Measurements from ENCODE around the gene MKRN2OS. TPM values are rescaled to one million over a fixed set of nuclear protein-coding genes. Genes with fewer than 3 reads are reported as not detected.

MKRN2OS gene, protein sequence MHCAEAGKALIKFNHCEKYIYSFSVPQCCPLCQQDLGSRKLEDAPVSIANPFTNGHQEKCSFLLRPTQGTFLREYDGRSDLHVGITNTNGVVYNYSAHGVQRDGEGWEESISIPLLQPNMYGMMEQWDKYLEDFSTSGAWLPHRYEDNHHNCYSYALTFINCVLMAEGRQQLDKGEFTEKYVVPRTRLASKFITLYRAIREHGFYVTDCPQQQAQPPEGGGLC
- polyA plus RNA-seq (2013, experiment 1 of 2): not detected
- not detected for polyA plus RNA-seq (2013, experiment 2 of 2)

DNA sequence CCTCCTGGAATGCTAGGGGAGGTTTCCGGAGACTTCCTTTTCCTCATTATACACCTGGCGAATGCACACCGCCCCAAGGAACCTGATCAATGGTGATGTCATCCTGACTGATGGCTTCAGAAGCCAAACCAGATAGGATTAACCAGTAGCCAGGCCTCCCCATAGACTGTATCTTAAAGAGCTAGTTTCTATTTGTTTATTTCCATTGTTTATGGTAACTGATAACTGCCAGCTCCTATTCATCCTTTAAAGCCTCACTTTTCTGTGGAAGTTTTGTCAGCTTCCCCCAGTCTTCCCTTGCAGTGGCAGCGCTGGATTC lies at the start of gene MKRN2OS:
Gene MKRN2OS (minus strand): TSS at position 27 of the 319 bp plus-strand sequence. CDS start 35 bp downstream, outside the sequence.
- 0 out of 2 replicates have a peak within 1 kb of the TSS, but pooled peaks have one; percentile 20 for H3K4me3 ChIP-seq (ENCODE audit: low read length)
- H3K9me3 ChIP-seq (ENCODE audit: insufficient read depth, low read depth, low read length): no peaks in the 10 kb centered on the region
- no peak within 1 kb of the TSS for H3K27ac ChIP-seq (ENCODE audit: low read depth, low read length)
- H3K9ac ChIP-seq (ENCODE audit: low read depth, low read length): 0 out of 2 replicates have a peak within 1 kb of the TSS, but pooled peaks have one; percentile 26
- 83% methylated on average over 4 of the region's 4 CpGs for WGBS
- 0 out of 2 replicates have a peak, but pooled peaks cover 7% of the 10 kb centered on the region for H3K4me1 ChIP-seq (ENCODE audit: insufficient read depth, low read length)
- no peaks in the 10 kb centered on the region for H3K27me3 ChIP-seq (ENCODE audit: insufficient read depth, low read length)
- H3K36me3 ChIP-seq (ENCODE audit: insufficient read depth, low read length): no peaks in the 10 kb centered on the region

DNA sequence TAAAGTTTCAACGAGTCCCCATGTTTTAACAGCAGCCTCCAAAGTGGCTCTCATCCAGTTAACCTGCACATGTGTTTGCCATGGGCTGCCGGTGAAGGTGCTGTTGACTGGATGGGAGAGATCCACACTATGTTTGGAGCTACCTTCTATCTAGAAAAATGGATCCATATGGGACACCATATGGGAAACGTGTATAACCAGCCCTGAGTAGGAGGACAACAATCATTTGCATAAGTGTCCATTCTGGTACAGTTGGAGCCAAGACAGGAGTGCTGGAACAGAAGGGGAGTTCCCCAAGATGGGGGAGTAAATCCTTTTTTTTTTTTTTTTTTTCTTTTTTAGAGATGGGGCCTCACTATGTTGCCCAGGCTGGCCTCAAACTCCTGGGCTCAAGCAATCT lies 48.2 kb upstream of the MKRN2OS start:
- Histone ChIP-seq H3K9me3 (ENCODE audit: insufficient read depth, low read depth, low read length) (no peaks in the 10 kb centered on the region), H3K9ac (ENCODE audit: low read depth, low read length) (no peak overlapping the region), H3K4me3 (ENCODE audit: low read length) (no peak overlapping the region), H3K27me3 (ENCODE audit: insufficient read depth, low read length) (no peaks in the 10 kb centered on the region), H3K27ac (ENCODE audit: low read depth, low read length) (no peak overlapping the region), H3K36me3 (ENCODE audit: insufficient read depth, low read length) (peaks cover 85% of the 10 kb centered on the region), H3K4me1 (ENCODE audit: insufficient read depth, low read length) (no peaks in the 10 kb centered on the region)
- 96% methylated on average over 3 of the region's 3 CpGs for WGBS

DNA sequence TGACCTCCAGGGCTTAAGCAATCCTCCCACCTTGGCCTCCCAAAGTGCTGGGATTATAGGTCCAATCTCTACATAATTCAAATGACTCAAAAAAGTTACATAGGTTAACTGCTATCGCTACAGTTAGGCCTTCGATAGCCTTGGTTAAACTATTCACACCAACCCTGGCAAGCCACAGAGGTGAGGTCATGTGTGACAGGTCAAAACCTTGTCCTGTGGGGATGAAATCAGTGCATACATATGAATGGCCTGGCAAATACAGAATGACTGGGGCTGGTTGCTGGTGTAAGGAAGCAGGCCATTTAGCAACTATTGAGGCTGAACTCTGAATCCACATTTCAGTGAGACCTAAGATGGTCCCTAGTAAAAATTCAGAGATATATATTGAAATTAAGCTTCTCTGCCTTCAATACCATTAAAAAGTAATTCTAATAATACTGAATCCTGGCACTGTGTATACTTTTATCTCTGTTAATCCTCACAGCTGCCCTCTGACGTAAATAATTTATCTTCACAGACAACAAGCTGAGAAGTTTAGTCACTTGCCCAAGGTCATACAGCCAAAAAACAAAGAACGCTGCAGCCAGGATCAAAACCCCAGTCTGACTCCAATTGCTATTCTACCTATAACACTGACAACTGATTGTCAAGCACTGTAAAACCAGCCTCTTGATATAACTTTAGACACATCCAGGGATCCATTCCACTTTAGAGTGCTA lies 46.9 kb upstream of the MKRN2OS start:
- H3K27me3 ChIP-seq (ENCODE audit: insufficient read depth, low read length): no peaks in the 10 kb centered on the region
- no peaks in the 10 kb centered on the region for H3K4me1 ChIP-seq (ENCODE audit: insufficient read depth, low read length)
- no peak overlapping the region for H3K4me3 ChIP-seq (ENCODE audit: low read length)
- no peak overlapping the region for H3K9ac ChIP-seq (ENCODE audit: low read depth, low read length)
- WGBS: 96% methylated on average over 4 of the region's 4 CpGs
- H3K27ac ChIP-seq (ENCODE audit: low read depth, low read length): no peak overlapping the region
- no peaks in the 10 kb centered on the region for H3K9me3 ChIP-seq (ENCODE audit: insufficient read depth, low read depth, low read length)
- peaks cover 85% of the 10 kb centered on the region for H3K36me3 ChIP-seq (ENCODE audit: insufficient read depth, low read length)

DNA sequence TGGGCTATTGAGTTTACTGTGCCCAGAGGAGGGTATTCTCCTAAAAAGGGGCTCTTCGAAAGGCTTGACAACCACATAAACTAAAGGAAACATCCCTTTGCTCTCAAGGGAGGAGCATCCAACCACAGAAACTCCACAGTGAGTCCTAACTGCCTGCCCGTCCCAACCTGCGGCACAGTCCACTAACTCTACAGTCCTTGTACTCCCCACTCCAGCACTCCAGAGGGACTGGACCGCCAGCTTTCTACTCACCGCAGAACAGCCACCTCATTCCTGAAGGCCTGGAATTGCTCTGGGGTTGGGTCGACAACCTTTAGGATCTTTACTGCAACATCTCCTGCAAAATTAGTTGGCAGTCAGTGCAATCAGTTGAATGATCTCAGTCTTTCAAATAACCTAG lies 46.2 kb upstream of the MKRN2OS start:
- no peaks in the 10 kb centered on the region for H3K27me3 ChIP-seq (ENCODE audit: insufficient read depth, low read length)
- no peak overlapping the region for H3K4me3 ChIP-seq (ENCODE audit: low read length)
- H3K9ac ChIP-seq (ENCODE audit: low read depth, low read length): no peak overlapping the region
- peaks cover 85% of the 10 kb centered on the region for H3K36me3 ChIP-seq (ENCODE audit: insufficient read depth, low read length)
- 98% methylated on average over 6 of the region's 6 CpGs for WGBS
- H3K27ac ChIP-seq (ENCODE audit: low read depth, low read length): no peak overlapping the region
- H3K4me1 ChIP-seq (ENCODE audit: insufficient read depth, low read length): no peaks in the 10 kb centered on the region
- no peaks in the 10 kb centered on the region for H3K9me3 ChIP-seq (ENCODE audit: insufficient read depth, low read depth, low read length)

- WGBS: 100% methylated on average over 2 of the region's 4 CpGs
- peaks cover 86% of the 10 kb centered on the region for H3K36me3 ChIP-seq (ENCODE audit: insufficient read depth, low read length)
These were observed 44.8 kb upstream of the MKRN2OS start for GRCh38 chr3:12590096-12590495.

DNA sequence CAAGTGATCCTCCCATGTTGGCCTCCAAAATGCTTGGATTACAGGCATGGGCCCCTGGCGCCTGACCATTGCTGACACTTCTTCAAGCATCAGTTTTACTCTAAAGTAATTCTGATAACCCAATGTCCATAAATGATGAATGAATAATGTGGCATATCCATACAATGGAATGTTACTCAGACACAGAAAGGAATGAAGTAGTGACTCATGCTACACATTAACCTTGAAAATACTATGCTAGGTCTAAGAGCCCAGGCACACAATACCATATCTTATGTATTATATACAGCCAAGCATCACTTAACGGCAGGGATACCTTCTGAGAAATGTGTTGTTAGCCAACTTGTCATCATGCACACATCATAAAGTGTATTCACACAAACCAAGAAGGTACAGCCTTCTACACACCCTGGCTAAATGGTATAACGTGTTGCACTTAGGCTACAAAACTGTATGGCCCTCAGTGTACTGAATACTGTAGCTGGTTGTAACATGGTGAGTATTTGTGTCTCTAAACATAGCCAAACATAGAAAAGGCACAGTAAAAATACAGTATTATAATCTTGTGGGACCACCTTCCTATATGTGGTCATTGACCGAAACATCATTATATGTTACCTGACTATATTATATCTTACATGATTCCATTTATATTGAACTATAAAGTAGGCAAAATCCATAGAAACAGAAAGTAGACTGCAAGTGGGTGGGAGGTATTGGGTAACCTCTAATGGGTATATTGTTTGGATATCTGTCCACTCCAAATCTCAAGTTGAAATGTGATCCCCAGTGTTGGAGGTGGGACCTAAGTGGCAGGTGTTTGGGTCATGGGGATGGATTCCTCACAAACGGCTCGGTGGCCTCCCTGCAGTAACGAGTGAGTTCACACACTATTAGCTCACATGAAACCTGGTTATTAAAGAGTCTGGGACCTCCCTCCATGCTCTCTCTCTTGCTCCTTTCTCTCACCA lies 43.0 kb upstream of the MKRN2OS start:
- H3K4me3 ChIP-seq (ENCODE audit: low read length): no peak overlapping the region
- WGBS: 95% methylated on average over 5 of the region's 7 CpGs
- no peak overlapping the region for H3K27ac ChIP-seq (ENCODE audit: low read depth, low read length)
- peaks cover 86% of the 10 kb centered on the region for H3K36me3 ChIP-seq (ENCODE audit: insufficient read depth, low read length)
- H3K9ac ChIP-seq (ENCODE audit: low read depth, low read length): no peak overlapping the region
- H3K4me1 ChIP-seq (ENCODE audit: insufficient read depth, low read length): no peaks in the 10 kb centered on the region
- H3K27me3 ChIP-seq (ENCODE audit: insufficient read depth, low read length): no peaks in the 10 kb centered on the region
- no peaks in the 10 kb centered on the region for H3K9me3 ChIP-seq (ENCODE audit: insufficient read depth, low read depth, low read length)

More at GRCh38 chr3:12590096-12590495, 44.8 kb upstream of the MKRN2OS start:
- no peak overlapping the region for H3K27ac ChIP-seq (ENCODE audit: low read depth, low read length)
- no peaks in the 10 kb centered on the region for H3K4me1 ChIP-seq (ENCODE audit: insufficient read depth, low read length)
- no peaks in the 10 kb centered on the region for H3K9me3 ChIP-seq (ENCODE audit: insufficient read depth, low read depth, low read length)
- H3K9ac ChIP-seq (ENCODE audit: low read depth, low read length): no peak overlapping the region
- no peak overlapping the region for H3K4me3 ChIP-seq (ENCODE audit: low read length)
- H3K27me3 ChIP-seq (ENCODE audit: insufficient read depth, low read length): no peaks in the 10 kb centered on the region

- WGBS: 96% methylated on average over 3 of the region's 3 CpGs
- Histone ChIP-seq H3K27ac (ENCODE audit: low read depth, low read length) (no peak overlapping the region), H3K36me3 (ENCODE audit: insufficient read depth, low read length) (peaks cover 92% of the 10 kb centered on the region), H3K4me1 (ENCODE audit: insufficient read depth, low read length) (no peaks in the 10 kb centered on the region), H3K27me3 (ENCODE audit: insufficient read depth, low read length) (no peaks in the 10 kb centered on the region), H3K9ac (ENCODE audit: low read depth, low read length) (no peak overlapping the region), H3K9me3 (ENCODE audit: insufficient read depth, low read depth, low read length) (no peaks in the 10 kb centered on the region), H3K4me3 (ENCODE audit: low read length) (no peak overlapping the region)
These were observed 41.1 kb upstream of the MKRN2OS start for GRCh38 chr3:12586403-12586802.

DNA sequence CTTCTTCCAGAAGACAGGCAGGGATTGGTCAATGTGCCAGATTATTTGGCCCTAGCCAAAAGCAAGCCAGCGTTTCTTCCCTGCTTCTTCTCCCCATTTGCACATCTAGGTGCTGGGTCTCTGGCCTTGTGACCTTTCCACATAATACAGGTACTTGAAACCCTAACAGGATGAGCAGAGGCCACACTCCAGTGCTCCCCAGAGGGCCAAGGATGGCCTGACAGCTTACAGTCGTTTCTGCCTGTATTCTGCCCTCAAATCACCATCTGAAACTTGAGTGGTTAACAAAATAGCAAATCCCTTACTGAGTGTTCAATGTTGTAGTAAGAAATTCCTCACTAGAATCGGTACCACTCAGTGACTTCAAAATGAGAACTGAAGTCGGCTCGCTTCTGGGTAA lies 40.7 kb upstream of the MKRN2OS start:
- WGBS: 94% methylated on average over 5 of the region's 5 CpGs
- H3K36me3 ChIP-seq (ENCODE audit: insufficient read depth, low read length): peaks cover 92% of the 10 kb centered on the region
- H3K9ac ChIP-seq (ENCODE audit: low read depth, low read length): no peak overlapping the region
- H3K27me3 ChIP-seq (ENCODE audit: insufficient read depth, low read length): no peaks in the 10 kb centered on the region
- H3K9me3 ChIP-seq (ENCODE audit: insufficient read depth, low read depth, low read length): no peaks in the 10 kb centered on the region
- no peaks in the 10 kb centered on the region for H3K4me1 ChIP-seq (ENCODE audit: insufficient read depth, low read length)
- no peak overlapping the region for H3K4me3 ChIP-seq (ENCODE audit: low read length)
- H3K27ac ChIP-seq (ENCODE audit: low read depth, low read length): peak overlapping the region; percentile 25; the same call in 1 of the 2 replicates

- H3K36me3 ChIP-seq (ENCODE audit: insufficient read depth, low read length): peaks cover 85% of the 10 kb centered on the region
These were observed 39.9 kb upstream of the MKRN2OS start for GRCh38 chr3:12585181-12585580.

DNA sequence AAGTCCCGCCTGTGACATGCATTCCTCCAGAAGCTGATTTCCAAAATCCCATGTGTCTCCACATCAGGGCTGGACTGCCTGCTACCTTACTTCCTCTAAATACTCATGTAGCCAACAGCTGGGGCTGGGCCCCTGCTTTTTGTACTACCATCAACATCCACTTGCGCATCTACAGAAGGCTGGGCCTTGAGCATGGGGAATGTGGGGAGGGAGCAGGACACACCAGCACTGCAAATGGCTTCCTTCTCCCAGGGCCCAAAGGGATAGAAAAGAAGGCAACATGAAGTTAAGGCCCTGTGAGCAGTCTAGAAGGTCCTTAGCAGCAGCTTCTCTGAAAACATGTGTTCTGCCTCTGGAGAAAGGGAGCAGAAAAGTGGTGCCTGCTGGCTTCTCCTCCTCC lies 38.8 kb upstream of the MKRN2OS start:
- no peak overlapping the region for H3K9ac ChIP-seq (ENCODE audit: low read depth, low read length)
- no peak overlapping the region for H3K4me3 ChIP-seq (ENCODE audit: low read length)
- WGBS: 98% methylated on average over 2 of the region's 2 CpGs
- H3K36me3 ChIP-seq (ENCODE audit: insufficient read depth, low read length): peaks cover 90% of the 10 kb centered on the region
- H3K27ac ChIP-seq (ENCODE audit: low read depth, low read length): no peak overlapping the region
- H3K9me3 ChIP-seq (ENCODE audit: insufficient read depth, low read depth, low read length): no peaks in the 10 kb centered on the region
- H3K27me3 ChIP-seq (ENCODE audit: insufficient read depth, low read length): no peaks in the 10 kb centered on the region
- H3K4me1 ChIP-seq (ENCODE audit: insufficient read depth, low read length): no peaks in the 10 kb centered on the region

More at GRCh38 chr3:12585181-12585580, 39.9 kb upstream of the MKRN2OS start:
- H3K27ac ChIP-seq (ENCODE audit: low read depth, low read length): no peak overlapping the region
- H3K9me3 ChIP-seq (ENCODE audit: insufficient read depth, low read depth, low read length): no peaks in the 10 kb centered on the region
- H3K27me3 ChIP-seq (ENCODE audit: insufficient read depth, low read length): no peaks in the 10 kb centered on the region
- no peak overlapping the region for H3K4me3 ChIP-seq (ENCODE audit: low read length)
- H3K9ac ChIP-seq (ENCODE audit: low read depth, low read length): no peak overlapping the region
- WGBS: 95% methylated on average over 3 of the region's 3 CpGs
- no peaks in the 10 kb centered on the region for H3K4me1 ChIP-seq (ENCODE audit: insufficient read depth, low read length)

DNA sequence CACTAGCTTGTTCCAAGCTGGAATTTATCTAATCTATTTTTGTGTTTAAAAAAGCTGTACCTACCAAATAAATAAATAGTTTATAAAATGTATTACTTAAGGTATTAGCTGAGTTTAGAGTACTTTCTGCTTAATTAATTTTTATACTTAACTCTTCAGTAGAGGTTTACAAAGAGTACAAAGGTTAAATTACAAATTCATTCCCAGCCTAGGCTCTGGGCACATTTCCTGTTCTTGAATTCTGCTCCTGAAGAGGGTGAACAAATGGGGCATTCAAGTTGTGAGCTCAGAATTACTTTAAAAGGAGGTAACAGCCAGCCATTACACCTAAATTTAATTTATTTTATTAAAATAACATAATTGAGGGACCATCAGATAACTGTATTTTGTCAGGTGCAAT lies 38.0 kb upstream of the MKRN2OS start:
- H3K36me3 ChIP-seq (ENCODE audit: insufficient read depth, low read length): peaks cover 86% of the 10 kb centered on the region
- H3K27ac ChIP-seq (ENCODE audit: low read depth, low read length): no peak overlapping the region

More for the DNA sequence above, 38.0 kb upstream of the MKRN2OS start:
- Histone ChIP-seq H3K4me3 (ENCODE audit: low read length) (no peak overlapping the region), H3K4me1 (ENCODE audit: insufficient read depth, low read length) (no peaks in the 10 kb centered on the region), H3K9me3 (ENCODE audit: insufficient read depth, low read depth, low read length) (no peaks in the 10 kb centered on the region), H3K27me3 (ENCODE audit: insufficient read depth, low read length) (no peaks in the 10 kb centered on the region), H3K9ac (ENCODE audit: low read depth, low read length) (no peak overlapping the region)
